ENCODE results near the gene RMI2.
"Not testable (repeated sequence)": the region's sequence is repeated elsewhere in the genome, so short reads cannot be mapped to it uniquely, and the experiment has no call there.

RMI2 gene

GRCh38 chr16:11377154-11377553 lies 31.9 kb downstream of the RMI2 start:
- no peaks in the 10 kb centered on the region for H3K9me2 ChIP-seq (replicated peaks; ENCODE audit: insufficient read depth, low read length)
- H3K9ac ChIP-seq (ENCODE audit: low read length): no peak overlapping the region
- no peaks in the 10 kb centered on the region for H3K79me2 ChIP-seq (ENCODE audit: insufficient read depth, low read length)
- H4K20me1 ChIP-seq (ENCODE audit: low read depth, low read length): no peaks in the 10 kb centered on the region
- no peaks in the 10 kb centered on the region for H3K36me3 ChIP-seq (ENCODE audit: low read length)
- no peaks in the 10 kb centered on the region for H3F3A ChIP-seq (ENCODE audit: insufficient read depth)
- no peak overlapping the region for H3K4me2 ChIP-seq (ENCODE audit: low read depth, low read length, poor library complexity, severe bottlenecking)
- no peak overlapping the region for H3K4me3 ChIP-seq (ENCODE audit: insufficient read depth, low read length, poor library complexity, severe bottlenecking)
- H2AFZ ChIP-seq (ENCODE audit: low read depth, low read length, severe bottlenecking): no peak overlapping the region
- H3K9me3 ChIP-seq (ENCODE audit: insufficient read depth, low read length): no peaks in the 10 kb centered on the region
- H3K27ac ChIP-seq (ENCODE audit: low read depth, low read length): no peak overlapping the region
- no peak for TF ChIP-seq CTCF (IDR thresholded peaks at IDR 0.05; ENCODE audit: insufficient read depth, low read length, poor library complexity, severe bottlenecking)
- no peak for TF ChIP-seq EZH2phosphoT487 (conservative IDR thresholded peaks at IDR 0.05; ENCODE audit: low read length)
- H3K27me3 ChIP-seq (ENCODE audit: low read length): no peaks in the 10 kb centered on the region

GRCh38 chr16:11378951-11379350 lies 33.7 kb downstream of the RMI2 start:
- H4K20me1 ChIP-seq (ENCODE audit: low read depth, low read length); H3K4me3 ChIP-seq (ENCODE audit: insufficient read depth, low read length, poor library complexity, severe bottlenecking); H3K36me3 ChIP-seq (ENCODE audit: low read length); H2AFZ ChIP-seq (ENCODE audit: low read depth, low read length, severe bottlenecking); H3K27me3 ChIP-seq (ENCODE audit: low read length); H3F3A ChIP-seq (ENCODE audit: insufficient read depth); H3K27ac ChIP-seq (ENCODE audit: low read depth, low read length); H3K9me2 ChIP-seq (replicated peaks; ENCODE audit: insufficient read depth, low read length); H3K9ac ChIP-seq (ENCODE audit: low read length); H3K9me3 ChIP-seq (ENCODE audit: insufficient read depth, low read length); H3K4me2 ChIP-seq (ENCODE audit: low read depth, low read length, poor library complexity, severe bottlenecking); H3K79me2 ChIP-seq (ENCODE audit: insufficient read depth, low read length): not testable (repeated sequence)

DNA sequence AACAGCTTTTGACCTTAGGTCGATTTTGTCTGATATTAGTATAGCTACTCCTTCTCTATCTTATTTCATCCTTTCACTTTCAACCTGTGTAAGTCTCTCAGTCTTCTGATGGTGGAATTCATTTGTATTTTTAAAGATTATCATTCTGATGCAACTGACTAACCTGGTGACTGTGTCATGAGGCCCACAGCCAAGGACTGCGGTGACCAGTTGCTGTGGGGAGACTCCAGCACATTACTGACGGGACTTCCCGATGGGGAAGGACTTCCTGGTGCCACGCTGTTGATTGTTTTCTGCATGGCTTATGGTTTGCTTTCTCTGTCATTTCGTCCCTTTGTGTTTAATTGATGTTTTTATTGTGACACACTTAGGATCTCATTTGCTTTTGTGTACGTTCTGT lies 34.2 kb downstream of the RMI2 start:
- Histone ChIP-seq H3K9me2 (replicated peaks; ENCODE audit: insufficient read depth, low read length) (no peaks in the 10 kb centered on the region), H3K27ac (ENCODE audit: low read depth, low read length) (no peak overlapping the region), H3K79me2 (ENCODE audit: insufficient read depth, low read length) (no peaks in the 10 kb centered on the region), H3K4me3 (ENCODE audit: insufficient read depth, low read length, poor library complexity, severe bottlenecking) (no peak overlapping the region), H3F3A (ENCODE audit: insufficient read depth) (no peaks in the 10 kb centered on the region), H3K27me3 (ENCODE audit: low read length) (no peaks in the 10 kb centered on the region), H2AFZ (ENCODE audit: low read depth, low read length, severe bottlenecking) (no peak overlapping the region), H3K9ac (ENCODE audit: low read length) (no peak overlapping the region), H3K9me3 (ENCODE audit: insufficient read depth, low read length) (no peaks in the 10 kb centered on the region), H3K4me2 (ENCODE audit: low read depth, low read length, poor library complexity, severe bottlenecking) (no peak overlapping the region), H3K36me3 (ENCODE audit: low read length) (no peaks in the 10 kb centered on the region), H4K20me1 (ENCODE audit: low read depth, low read length) (no peaks in the 10 kb centered on the region)
- TF ChIP-seq CTCF (IDR thresholded peaks at IDR 0.05; ENCODE audit: insufficient read depth, low read length, poor library complexity, severe bottlenecking): no peak

GRCh38 chr16:11380836-11381235 lies 35.6 kb downstream of the RMI2 start:
- H3K9me3 ChIP-seq (ENCODE audit: insufficient read depth, low read length): no peaks in the 10 kb centered on the region
- no peaks in the 10 kb centered on the region for H3K36me3 ChIP-seq (ENCODE audit: low read length)
- H3K79me2 ChIP-seq (ENCODE audit: insufficient read depth, low read length): no peaks in the 10 kb centered on the region
- no peak overlapping the region for H3K27ac ChIP-seq (ENCODE audit: low read depth, low read length)
- no peaks in the 10 kb centered on the region for H3K27me3 ChIP-seq (ENCODE audit: low read length)
- TF ChIP-seq EZH2phosphoT487 (conservative IDR thresholded peaks at IDR 0.05; ENCODE audit: low read length): no peak
- no peak for TF ChIP-seq CTCF (IDR thresholded peaks at IDR 0.05; ENCODE audit: insufficient read depth, low read length, poor library complexity, severe bottlenecking)
- no peak overlapping the region for H3K4me2 ChIP-seq (ENCODE audit: low read depth, low read length, poor library complexity, severe bottlenecking)
- H4K20me1 ChIP-seq (ENCODE audit: low read depth, low read length): no peaks in the 10 kb centered on the region
- H3K9me2 ChIP-seq (replicated peaks; ENCODE audit: insufficient read depth, low read length): no peaks in the 10 kb centered on the region
- no peak overlapping the region for H3K9ac ChIP-seq (ENCODE audit: low read length)
- H2AFZ ChIP-seq (ENCODE audit: low read depth, low read length, severe bottlenecking): no peak overlapping the region
- no peak overlapping the region for H3K4me3 ChIP-seq (ENCODE audit: insufficient read depth, low read length, poor library complexity, severe bottlenecking)
- H3F3A ChIP-seq (ENCODE audit: insufficient read depth): no peaks in the 10 kb centered on the region

Data from SU-DHL-6 (cell line).